ENCODE data around the gene RAD51B.

DNA sequence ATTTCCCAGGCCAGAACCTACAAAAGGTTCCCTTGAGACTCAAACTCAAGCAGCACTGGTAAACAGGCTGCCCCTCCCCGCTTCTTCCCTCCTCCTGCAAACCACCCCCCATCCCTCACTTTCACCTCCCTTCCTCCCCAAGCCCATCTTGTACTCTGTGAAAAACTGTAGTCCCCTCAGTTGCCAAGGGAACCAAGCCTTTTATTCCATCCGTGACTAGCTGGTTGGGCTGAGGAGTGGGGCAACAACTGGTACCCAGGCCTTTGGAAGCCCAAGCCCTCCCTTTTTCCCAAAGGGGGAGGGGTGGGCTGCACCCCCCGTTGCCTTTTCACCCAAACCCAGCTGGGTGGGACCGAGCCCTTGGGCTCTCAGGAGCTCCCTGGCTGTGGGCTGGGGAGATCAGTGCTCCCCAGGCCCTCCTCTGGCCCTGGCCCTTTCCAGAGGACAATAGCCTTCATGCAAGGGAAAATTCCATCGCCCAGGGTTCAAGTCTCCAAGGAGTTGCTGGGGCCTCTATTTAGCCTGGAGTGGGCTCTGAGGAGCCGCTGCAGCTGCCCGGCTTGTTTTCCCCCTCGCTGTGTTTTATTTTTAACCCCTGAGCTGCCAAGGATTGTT lies 911.3 kb downstream of the RAD51B start:
- TF ChIP-seq, protein P1, sequence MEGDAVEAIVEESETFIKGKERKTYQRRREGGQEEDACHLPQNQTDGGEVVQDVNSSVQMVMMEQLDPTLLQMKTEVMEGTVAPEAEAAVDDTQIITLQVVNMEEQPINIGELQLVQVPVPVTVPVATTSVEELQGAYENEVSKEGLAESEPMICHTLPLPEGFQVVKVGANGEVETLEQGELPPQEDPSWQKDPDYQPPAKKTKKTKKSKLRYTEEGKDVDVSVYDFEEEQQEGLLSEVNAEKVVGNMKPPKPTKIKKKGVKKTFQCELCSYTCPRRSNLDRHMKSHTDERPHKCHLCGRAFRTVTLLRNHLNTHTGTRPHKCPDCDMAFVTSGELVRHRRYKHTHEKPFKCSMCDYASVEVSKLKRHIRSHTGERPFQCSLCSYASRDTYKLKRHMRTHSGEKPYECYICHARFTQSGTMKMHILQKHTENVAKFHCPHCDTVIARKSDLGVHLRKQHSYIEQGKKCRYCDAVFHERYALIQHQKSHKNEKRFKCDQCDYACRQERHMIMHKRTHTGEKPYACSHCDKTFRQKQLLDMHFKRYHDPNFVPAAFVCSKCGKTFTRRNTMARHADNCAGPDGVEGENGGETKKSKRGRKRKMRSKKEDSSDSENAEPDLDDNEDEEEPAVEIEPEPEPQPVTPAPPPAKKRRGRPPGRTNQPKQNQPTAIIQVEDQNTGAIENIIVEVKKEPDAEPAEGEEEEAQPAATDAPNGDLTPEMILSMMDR (IDR thresholded peaks at IDR 0.05) = no peak
- TF ChIP-seq EP300 (IDR thresholded peaks at IDR 0.05; ENCODE audit: low read depth) (no peak), POLR2A (IDR thresholded peaks at IDR 0.05) (no peak), POLR2AphosphoS5 (IDR thresholded peaks at IDR 0.05) (no peak)
